SK-N-SH (cell line): ENCODE data around the gene SHKBP1. TPM values are rescaled to one million over a fixed set of nuclear protein-coding genes. Genes with fewer than 3 reads are reported as not detected.

Experiments
- CTCF ChIA-PET: fragments of 300-600, 350-600 bp; formaldehyde crosslinking; extraction: SDS; loops from one replicate; lab custom pipeline; 2021; lab: Yijun Ruan, JAX
- POLR2A ChIA-PET: fragments of 350-600 bp; sonication (Branson Sonifier 250); formaldehyde crosslinking; extraction: SDS; loops from one replicate; lab custom pipeline; 2020; ENCODE audit warnings: antibody characterized with exemption, inconsistent platforms; lab: Yijun Ruan, JAX
- DNase-seq: peaks from one replicate; pipeline ENCODE4 v3.0.0; 2012
- H2AFZ ChIP-seq: fragments of 200-600 bp; sonication (generic); 2 replicates; pipeline ENCODE4 v1.8.1; 2016; ENCODE audit warnings: antibody characterized with exemption, mild to moderate bottlenecking, low read depth
- H3F3A ChIP-seq: fragments of 200-600 bp; sonication (generic); replicated peaks from 2 replicates; pipeline ENCODE3; 2016; ENCODE audit warnings: antibody characterized with exemption, mild to moderate bottlenecking; ENCODE audit not compliant: insufficient read depth
- H3K27ac ChIP-seq, 2 experiments: fragments of 200-500 bp in 1 of 2; fragments of 200-600 bp in 1 of 2; sonication (Bioruptor generic) in 1 of 2; sonication (generic), shearing (Covaris generic) in 1 of 2; 2 replicates each; pipeline versions ENCODE4 v1.5.1 to v1.6.1; 2014 to 2016; ENCODE audit warnings: low read depth in 2 of 2, inconsistent platforms in 1 of 2, low read length in 1 of 2, mild to moderate bottlenecking in 1 of 2, mixed read lengths in 1 of 2
- H3K27me3 ChIP-seq: fragments of 200-600 bp; sonication (generic), shearing (Covaris generic); 2 replicates; pipeline ENCODE4 v1.6.1; 2016; ENCODE audit warnings: mixed run types; ENCODE audit not compliant: insufficient read depth
- H3K36me3 ChIP-seq, 2 experiments: fragments of 200-500 bp in 1 of 2; fragments of 200-600 bp in 1 of 2; sonication (Bioruptor generic) in 1 of 2; sonication (generic) in 1 of 2; replicated peaks in 1 of 2; 2 replicates each; pipeline versions ENCODE3 to v1.5.1; 2014 to 2016; ENCODE audit warnings: low read length in 1 of 2, mild to moderate bottlenecking in 1 of 2; ENCODE audit not compliant: insufficient read depth in 2 of 2, control insufficient read depth in 1 of 2
- H3K4me1 ChIP-seq, 2 experiments: fragments of 200-500 bp in 1 of 2; fragments of 200-600 bp in 1 of 2; sonication (Bioruptor generic) in 1 of 2; sonication (generic), shearing (Covaris generic) in 1 of 2; 2 replicates each; pipeline versions ENCODE4 v1.5.1 to v1.6.1; 2014 to 2016; ENCODE audit warnings: low read depth in 1 of 2, low read length in 1 of 2, mixed run types in 1 of 2; ENCODE audit not compliant: insufficient read depth in 2 of 2, control insufficient read depth in 1 of 2
- H3K4me2 ChIP-seq: fragments of 200-600 bp; sonication (generic), shearing (Covaris generic); 2 replicates; pipeline ENCODE4 v1.6.1; 2017; ENCODE audit warnings: mixed run types
- H3K4me3 ChIP-seq, 2 experiments: fragments of 200-500 bp in 1 of 2; fragments of 200-600 bp in 1 of 2; sonication (Bioruptor generic) in 1 of 2; sonication (generic), shearing (Covaris generic) in 1 of 2; 2 replicates each; pipeline versions ENCODE4 v1.5.1 to v1.8.1; 2014 to 2016; ENCODE audit warnings: low read depth in 2 of 2, inconsistent platforms in 1 of 2, low read length in 1 of 2, mild to moderate bottlenecking in 1 of 2, mixed read lengths in 1 of 2, moderate library complexity in 1 of 2
- H3K79me2 ChIP-seq: fragments of 200-600 bp; sonication (generic); 2 replicates; pipeline ENCODE4 v1.8.1; 2017; ENCODE audit warnings: mild to moderate bottlenecking; ENCODE audit not compliant: insufficient read depth
- H3K9ac ChIP-seq: fragments of 200-600 bp; sonication (generic); 2 replicates; pipeline ENCODE4 v1.6.1; 2017; ENCODE audit warnings: mixed run types
- H3K9me2 ChIP-seq: fragments of 200-600 bp; sonication (generic); 2 replicates; pipeline ENCODE4 v1.6.1; 2017; ENCODE audit warnings: mixed run types
- H3K9me3 ChIP-seq: fragments of 200-600 bp; sonication (generic); 2 replicates; pipeline ENCODE4 v1.6.1; 2017; ENCODE audit warnings: mixed run types, mild to moderate bottlenecking, moderate library complexity
- H4K20me1 ChIP-seq: fragments of 200-600 bp; sonication (generic); 2 replicates; pipeline ENCODE4 v1.6.1; 2017; ENCODE audit warnings: mild to moderate bottlenecking, mixed run types; ENCODE audit not compliant: insufficient read depth
- CHD2 ChIP-seq: fragments of 150-350 bp; IDR thresholded peaks from 2 replicates; pipeline ENCODE4 v1.6.1; 2018; ENCODE audit warnings: low read length; ENCODE audit not compliant: partially characterized antibody
- CTCF ChIP-seq: fragments of 200-600 bp; sonication (generic); IDR thresholded peaks from 2 replicates; pipeline ENCODE4 v1.6.1; 2017; ENCODE audit warnings: antibody characterized with exemption, mild to moderate bottlenecking, moderate library complexity
- ELF1 ChIP-seq: IDR thresholded peaks from 2 replicates; pipeline ENCODE4 v1.4.0; 2012
- EP300 ChIP-seq, 2 experiments: IDR thresholded peaks; 2 replicates each; pipeline versions ENCODE4 v1.4.0 to v1.6.1; 2012; ENCODE audit warnings: borderline replicate concordance in 1 of 2, low read depth in 1 of 2, low read length in 1 of 2
- EZH2phosphoT487 ChIP-seq: fragments of 200-600 bp; sonication (generic); IDR thresholded peaks from 2 replicates; pipeline ENCODE4 v1.6.1; 2017; ENCODE audit warnings: low read depth, mixed run types, mild to moderate bottlenecking, antibody characterized with exemption, moderate library complexity, borderline replicate concordance
- FOSL2 ChIP-seq: IDR thresholded peaks from 2 replicates; pipeline ENCODE4 v1.4.0; 2012; ENCODE audit warnings: low read depth, mild to moderate bottlenecking, moderate library complexity, borderline replicate concordance
- FOXM1 ChIP-seq: IDR thresholded peaks from 2 replicates; pipeline ENCODE4 v1.4.0; 2012; ENCODE audit warnings: low read depth, mild to moderate bottlenecking
- JUND ChIP-seq: IDR thresholded peaks from 2 replicates; pipeline ENCODE4 v1.4.0; 2012
- MEF2A ChIP-seq: IDR thresholded peaks from 2 replicates; pipeline ENCODE4 v1.4.0; 2012; ENCODE audit warnings: low read depth, borderline replicate concordance
- MXI1 ChIP-seq: IDR thresholded peaks from 2 replicates; pipeline ENCODE4 v1.6.1; 2012; ENCODE audit warnings: mild to moderate bottlenecking, low read depth, low read length, improper control_type of control experiment
- NRF1 ChIP-seq: IDR thresholded peaks from 2 replicates; pipeline ENCODE4 v1.6.1; 2012; ENCODE audit warnings: low read depth, mild to moderate bottlenecking, low read length
- PBX3 ChIP-seq: IDR thresholded peaks from 2 replicates; pipeline ENCODE4; 2012
- RAD21 ChIP-seq: IDR thresholded peaks from 2 replicates; pipeline ENCODE4 v1.6.1; 2012; ENCODE audit warnings: mild to moderate bottlenecking, low read length
- RCOR1 ChIP-seq: fragments of 150-350 bp; IDR thresholded peaks from 2 replicates; pipeline ENCODE4 v1.6.1; 2017; ENCODE audit warnings: antibody characterized with exemption, low read length
- RFX5 ChIP-seq: IDR thresholded peaks from 2 replicates; pipeline ENCODE4 v1.6.1; 2012; ENCODE audit warnings: mild to moderate bottlenecking, improper control_type of control experiment, low read length
- RXRA ChIP-seq: IDR thresholded peaks from 2 replicates; pipeline ENCODE4 v1.4.0; 2012; ENCODE audit warnings: low read depth, mild to moderate bottlenecking, borderline replicate concordance
- TAF1 ChIP-seq: IDR thresholded peaks from 2 replicates; pipeline ENCODE4 v1.6.1; 2012; ENCODE audit warnings: low read depth, mild to moderate bottlenecking, low read length, moderate library complexity, borderline replicate concordance
- USF1 ChIP-seq: IDR thresholded peaks from 2 replicates; pipeline ENCODE4 v1.4.0; 2012; ENCODE audit warnings: low read depth, borderline replicate concordance
- USF2 ChIP-seq: fragments of 150-350 bp; IDR thresholded peaks from 2 replicates; pipeline ENCODE4 v1.6.1; 2017; ENCODE audit warnings: antibody characterized with exemption, low read length, low read depth, borderline replicate concordance
- ZBTB33 ChIP-seq: IDR thresholded peaks from 2 replicates; pipeline ENCODE4 v1.4.0; 2012; ENCODE audit warnings: low read depth, borderline replicate concordance
- WGBS: methylation state at CpG from one replicate; pipeline ENCODE4 v1.1.6; 2017; ENCODE audit warnings: low lambda C conversion rate; 5-methylcytosine and 5-hydroxymethylcytosine counted together
- polyA plus RNA-seq, 3 experiments: library from polyadenylated mRNA; depleted of rRNA; stranded (reverse); fragments of >200 nt; gene quantifications; 2 replicates each; pipeline ENCODE4 v1.2.3, GENCODE V29; 2012

SHKBP1 gene
- polyA plus RNA-seq, 1 of the 3 experiments (the other 2 are of a cell fraction), result 62.7 TPM

- H3K27ac ChIP-seq, result no peak overlapping the region
- H3K4me3 ChIP-seq, result no peak overlapping the region
- no peaks in the 10 kb centered on the region for H3K9me2 ChIP-seq
- H3K9me3 ChIP-seq, result no peaks in the 10 kb centered on the region
- ChIA-PET POLR2A (no interaction called here), CTCF (interaction anchor here (1.4 to 1.8 kb wide), 2 partner anchors 23 to 27 kb away, joined by 5 to 11 read pairs; no protein-coding TSS in a partner anchor)
- 71% methylated on average over 10 of the region's 10 CpGs for WGBS
- no peak overlapping the region for H3K4me2 ChIP-seq
- no peak overlapping the region for H2AFZ ChIP-seq
- no peak overlapping the region for H3K9ac ChIP-seq
- no peaks in the 10 kb centered on the region for H3K36me3 ChIP-seq
- no peaks in the 10 kb centered on the region for H3K79me2 ChIP-seq
- H3K4me1 ChIP-seq, result peaks cover 0 to 11% of the 10 kb centered on the region in 2 experiments; a peak in 1 of 4 replicates
- TF ChIP-seq ZBTB33, result no peak
- TF ChIP-seq PBX3, result no peak
- TF ChIP-seq JUND, result no peak
- TF ChIP-seq TAF1, result no peak
- TF ChIP-seq FOXM1, result no peak
- TF ChIP-seq RAD21, result no peak
- TF ChIP-seq RXRA, result no peak
- no peak for TF ChIP-seq NRF1
- TF ChIP-seq ELF1, result no peak
- TF ChIP-seq EP300 (IDR thresholded peaks at IDR 0.05; ENCODE audit: borderline replicate concordance in 1 of 2, low read depth in 1 of 2, low read length in 1 of 2), result no peak
- TF ChIP-seq MXI1, result no peak
- peaks cover 8% of the 10 kb centered on the region for H3F3A ChIP-seq
- no peak for DNase-seq
- H3K27me3 ChIP-seq, result no peaks in the 10 kb centered on the region
- H4K20me1 ChIP-seq, result no peaks in the 10 kb centered on the region
These were observed 4.7 kb upstream of the SHKBP1 start for GRCh38 chr19:40571831-40572495.

- Histone ChIP-seq H3K9ac (no peak overlapping the region), H3K4me1 (peaks cover 4 to 14% of the 10 kb centered on the region in 2 experiments; a peak in 2 of 4 replicates), H3F3A (peaks cover 3% of the 10 kb centered on the region), H2AFZ (no peak overlapping the region), H3K27me3 (no peaks in the 10 kb centered on the region), H3K27ac (no peak overlapping the region), H3K79me2 (no peaks in the 10 kb centered on the region), H3K9me3 (no peaks in the 10 kb centered on the region), H3K4me3 (no peak overlapping the region), H3K9me2 (no peaks in the 10 kb centered on the region), H3K4me2 (no peak overlapping the region), H3K36me3 (peaks cover 5 to 17% of the 10 kb centered on the region in 2 experiments), H4K20me1 (no peaks in the 10 kb centered on the region)
- POLR2A ChIA-PET, result no interaction called here
- WGBS, result 95% methylated on average over 18 of the region's 18 CpGs
- CTCF ChIA-PET, result no interaction called here
- DNase-seq, result no peak
- TF ChIP-seq ELF1, result no peak
- no peak for TF ChIP-seq RCOR1
- no peak for TF ChIP-seq FOSL2
- no peak for TF ChIP-seq EZH2phosphoT487
- TF ChIP-seq RFX5, result no peak
- TF ChIP-seq CHD2, result no peak
- TF ChIP-seq TAF1, result no peak
- TF ChIP-seq RAD21, result no peak
- TF ChIP-seq CTCF, result no peak
- no peak for TF ChIP-seq MEF2A
- no peak for TF ChIP-seq USF2
- no peak for TF ChIP-seq USF1
- no peak for TF ChIP-seq NRF1
- TF ChIP-seq RXRA, result no peak
These were observed 1.3 kb upstream of the SHKBP1 start for GRCh38 chr19:40575326-40575725.
